ENCODE measurements around the gene FJX1.

- TF ChIP-seq CTCF (IDR thresholded peaks at IDR 0.05 in 8 of 11, conservative IDR thresholded peaks at IDR 0.05 in 3 of 11) = no peak
- TF ChIP-seq POLR2A (IDR thresholded peaks at IDR 0.05) = no peak
- no peak for TF ChIP-seq POLR2AphosphoS5 (IDR thresholded peaks at IDR 0.05)
These were observed 8.2 kb downstream of the FJX1 start for GRCh38 chr11:35626501-35626900.

Measured in spleen (tissue), 7 donors.